Uterus (tissue), 2 donors: ENCODE results near the gene CDCA4.

Experiments used
- CTCF ChIP-seq, 4 experiments: fragments of 200-600 bp in 2 of 4; fragments of 450-650 bp in 2 of 4; sonication (generic) in 2 of 4; IDR thresholded peaks; one replicate each; pipeline ENCODE4 v1.5.1; 2016 to 2019; ENCODE audit warnings: antibody characterized with exemption in 4 of 4, mild to moderate bottlenecking in 2 of 4, moderate library complexity in 1 of 4
- POLR2A ChIP-seq, 2 donors: fragments of 450-650 bp; IDR thresholded peaks; one replicate each; pipeline ENCODE4 v1.6.1; 2016; ENCODE audit warnings: antibody characterized with exemption in 2 of 2, mild to moderate bottlenecking in 1 of 2, moderate library complexity in 1 of 2

GRCh38 chr14:105043641-105044040, 22.8 kb upstream of the CDCA4 start:
- TF ChIP-seq CTCF (IDR thresholded peaks at IDR 0.05) (no peak), POLR2A (IDR thresholded peaks at IDR 0.05) (no peak)
